K562 treated with DMSO at 1 percent for 48 hours (cell line): Measurements from ENCODE around the gene FAM83F. TPM values are rescaled to one million over a fixed set of nuclear protein-coding genes. Genes with fewer than 3 reads are reported as not detected.

ENCODE experiments used
- total RNA-seq: library from RNA; unstranded; fragments of 300-600 nt; gene quantifications from 2 replicates; pipeline ENCODE4 v1.2.3, GENCODE V29; 2022; ENCODE audit warnings: low replicate concordance; ENCODE audit errors: extremely low read depth

Gene FAM83F
- not detected in 2 replicates for total RNA-seq

DNA sequence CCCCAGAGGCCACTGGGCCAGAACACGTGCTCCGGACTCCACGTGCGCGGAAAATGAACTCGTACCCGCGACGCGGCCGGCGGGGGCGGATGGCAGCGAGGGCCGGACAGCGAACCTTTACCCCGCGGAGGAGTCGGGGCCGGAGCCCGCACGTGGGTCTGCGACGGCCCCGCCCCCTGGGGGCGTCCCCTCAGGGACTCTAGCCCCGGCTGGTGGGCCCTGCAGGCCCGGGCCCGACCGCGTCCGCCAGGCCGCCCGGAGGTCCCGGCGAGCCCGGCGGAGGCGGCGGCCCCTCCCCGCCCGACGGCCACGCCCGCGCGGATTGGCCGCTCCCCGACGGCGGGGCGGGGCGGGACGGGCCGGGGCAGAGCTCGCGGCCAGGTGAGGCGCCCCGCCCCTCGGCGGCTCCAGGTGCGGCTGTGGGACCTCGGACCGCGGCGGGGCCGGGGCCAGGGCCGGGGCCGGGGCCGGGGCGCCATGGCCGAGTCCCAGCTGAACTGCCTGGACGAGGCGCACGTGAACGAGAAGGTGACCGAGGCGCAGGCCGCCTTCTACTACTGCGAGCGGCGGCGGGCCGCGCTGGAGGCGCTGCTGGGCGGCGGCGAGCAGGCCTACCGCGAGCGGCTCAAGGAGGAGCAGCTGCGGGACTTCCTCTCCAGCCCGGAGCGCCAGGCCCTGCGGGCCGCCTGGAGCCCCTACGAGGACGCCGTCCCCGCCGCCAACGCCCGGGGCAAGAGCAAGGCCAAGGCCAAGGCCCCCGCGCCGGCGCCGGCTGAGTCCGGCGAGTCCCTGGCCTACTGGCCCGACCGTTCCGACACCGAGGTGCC is at the start of gene FAM83F:
FAM83F (plus strand) TSS at position 389 of the 827 bp plus-strand sequence; CDS start at position 478, 89 bp downstream.

DNA sequence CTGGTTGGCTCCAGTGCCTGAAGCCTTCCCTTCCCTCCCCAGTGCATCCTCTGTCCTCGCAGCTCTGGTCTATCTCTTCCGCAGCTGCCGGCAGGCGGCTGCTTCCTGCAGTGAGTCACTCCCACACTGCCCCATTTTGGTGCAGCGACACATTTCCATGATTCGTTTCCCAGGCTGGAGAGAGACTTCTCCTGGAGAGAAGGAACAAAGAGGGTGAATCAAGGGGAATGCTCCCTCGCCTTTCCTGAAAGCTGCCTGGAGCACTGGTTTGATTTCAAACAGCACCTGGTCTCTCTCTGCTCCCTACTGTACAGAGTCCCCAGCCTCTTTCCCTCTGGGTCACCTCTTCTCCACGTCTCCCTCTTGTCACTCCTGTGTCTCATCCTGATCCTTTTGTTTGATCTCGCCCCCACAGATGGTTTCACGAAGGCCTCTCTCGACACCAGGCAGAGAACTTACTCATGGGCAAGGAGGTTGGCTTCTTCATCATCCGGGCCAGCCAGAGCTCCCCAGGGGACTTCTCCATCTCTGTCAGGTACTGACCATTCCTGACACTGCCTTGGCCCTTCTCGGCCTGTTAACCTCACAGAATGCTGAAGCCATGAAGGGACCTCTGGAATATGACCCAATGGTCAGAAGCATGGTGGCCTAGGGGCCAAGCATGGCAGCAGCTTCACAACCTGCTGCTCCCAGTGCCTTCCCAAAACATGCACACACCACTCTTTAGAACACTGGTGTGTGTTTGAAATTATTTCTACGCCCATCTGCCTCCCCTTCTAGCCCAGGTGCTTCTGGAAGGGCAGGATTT is 34.9 kb upstream of the FAM83F start, which contains the start of gene TMA7B:
TMA7B (plus strand) TSS at position 758 of the 808 bp plus-strand sequence. CDS start 3,978 bp downstream, outside the sequence.

Other genes starting within 250 kb of the FAM83F start
- gene ENTHD1, start 101.2 kb upstream of the FAM83F start, total RNA-seq, result not detected in 2 replicates
- not detected in 2 replicates for gene GRAP2, start 93.9 kb upstream of the FAM83F start, total RNA-seq
- not detected in 2 replicates for gene TMA7B, start 34.6 kb upstream of the FAM83F start, total RNA-seq
- gene TNRC6B, start 183.0 kb downstream of the FAM83F start, total RNA-seq, result 21.1 TPM in 1 of 2 replicates, not detected in the other